ENCODE results near the gene NACC1. TPM values are rescaled to one million over a fixed set of nuclear protein-coding genes. Genes with fewer than 3 reads are reported as not detected.

NACC1 gene
- total RNA-seq, 4 donors from 2014 or later: 31.6 to 54.2 (median 36.5) TPM

- intact Hi-C loops (cut with DNase I; ENCODE audit: low total_unique reads): no loop called here
- WGBS, 2 donors (ENCODE audit: low coverage in 1 of 2): 86% methylated on average over 36 of the region's 37 CpGs; no CpG with 5 or more reads in 1 of the 2 donors
- TF ChIP-seq CTCF (IDR thresholded peaks at IDR 0.05): no peak
Observed at GRCh38 chr19:13087795-13088537, 30.1 kb upstream of the NACC1 start.

GRCh38 chr19:13089139-13089856 lies 28.8 kb upstream of the NACC1 start:
- intact Hi-C loops (cut with DNase I; ENCODE audit: low total_unique reads): no loop called here
- no peaks in the 10 kb centered on the region for H3K27me3 ChIP-seq
- DNase-seq: no peak
- 82% methylated on average over 5 of the region's 5 CpGs; no CpG with 5 or more reads in 1 of the 2 donors for WGBS, 2 donors (ENCODE audit: low coverage in 1 of 2)
- no peaks in the 10 kb centered on the region for H3K9me3 ChIP-seq
- H3K36me3 ChIP-seq: no peaks in the 10 kb centered on the region
- TF ChIP-seq CTCF (IDR thresholded peaks at IDR 0.05): peak in 2 of 5 experiments; percentile 5 to 9
- no peak for TF ChIP-seq EP300 (IDR thresholded peaks at IDR 0.05; ENCODE audit: low read depth)
- TF ChIP-seq POLR2A (IDR thresholded peaks at IDR 0.05): no peak
- no peak for TF ChIP-seq POLR2AphosphoS5 (IDR thresholded peaks at IDR 0.05)
- H3K4me3 ChIP-seq: no peak overlapping the region
- in situ Hi-C loops (cut with MboI; ENCODE audit: low pct_ligation_motif_present in 1 of 4, low pct_unique_long_range_greater_than_20kb in 1 of 4, low sequenced_read_pairs in 3 of 4): loop anchor here in 3 of 4 donors (10.0 to 25.0 kb wide), 2 partner anchors 102 to 104 kb away; partner anchors contain the start of gene NFIX (in 1 of the 3)
- H3K27ac ChIP-seq: peak overlapping the region in 3 of 4 donors; percentile 89 to 92 (median 91)
- H3K4me1 ChIP-seq: peaks cover 22 to 48% (median 32%) of the 10 kb centered on the region in 4 donors

More at GRCh38 chr19:13087795-13088537, 30.1 kb upstream of the NACC1 start:
- no peak overlapping the region for H3K4me3 ChIP-seq
- DNase-seq: no peak
- no peaks in the 10 kb centered on the region for H3K36me3 ChIP-seq
- in situ Hi-C loops (cut with MboI; ENCODE audit: low pct_ligation_motif_present in 1 of 4, low pct_unique_long_range_greater_than_20kb in 1 of 4, low sequenced_read_pairs in 3 of 4): loop anchor here in 3 of 4 donors (10.0 to 25.0 kb wide), 2 partner anchors 101 to 103 kb away; partner anchors contain the start of gene NFIX (in 1 of the 3)
- H3K9me3 ChIP-seq: no peaks in the 10 kb centered on the region
- H3K4me1 ChIP-seq: peaks cover 17 to 42% (median 27%) of the 10 kb centered on the region in 4 donors
- no peaks in the 10 kb centered on the region for H3K27me3 ChIP-seq
- H3K27ac ChIP-seq: peak overlapping the region in 1 of 4 donors; percentile 89

- no peak overlapping the region for H3K4me3 ChIP-seq
- H3K9me3 ChIP-seq: no peaks in the 10 kb centered on the region
- H3K4me1 ChIP-seq: peaks cover 27 to 55% (median 36%) of the 10 kb centered on the region in 4 donors
- TF ChIP-seq POLR2A (IDR thresholded peaks at IDR 0.05) (no peak), EP300 (IDR thresholded peaks at IDR 0.05; ENCODE audit: low read depth) (no peak), POLR2AphosphoS5 (IDR thresholded peaks at IDR 0.05) (no peak), CTCF (IDR thresholded peaks at IDR 0.05) (no peak)
- H3K36me3 ChIP-seq: no peaks in the 10 kb centered on the region
- intact Hi-C loops (cut with DNase I; ENCODE audit: low total_unique reads): loop anchor here (10.0 kb wide), 1 partner anchor 205 kb away; the partner anchor contains the start of genes DNASE2 and KLF1
- no peaks in the 10 kb centered on the region for H3K27me3 ChIP-seq
- peak overlapping the region; percentile 26 to 92 (median 90) for H3K27ac ChIP-seq
- 77% methylated on average over 6 of the region's 12 CpGs; no CpG with 5 or more reads in 1 of the 2 donors for WGBS, 2 donors (ENCODE audit: low coverage in 1 of 2)
- in situ Hi-C loops (cut with MboI; ENCODE audit: low pct_ligation_motif_present in 1 of 4, low pct_unique_long_range_greater_than_20kb in 1 of 4, low sequenced_read_pairs in 3 of 4): loop anchor here (5.0 to 25.0 kb wide), 3 partner anchors 103 to 113 kb away; partner anchors contain the start of gene NFIX (in 1 of the 4)
- no peak for DNase-seq
Observed at GRCh38 chr19:13089857-13090507, 28.1 kb upstream of the NACC1 start.

Measured in transverse colon (tissue), 4 donors.